GDM1 (cell line): ENCODE measurements around the gene ARHGAP8.

Experiments
- DNase-seq: peaks from one replicate; lab custom pipeline; 2025; lab: John Stamatoyannopoulos, UW

ARHGAP8 gene

GRCh38 chr22:44752285-44753188 is at the start of gene ARHGAP8:
Gene ARHGAP8, plus strand, starts transcription at chr22:44752575. Its CDS starts 33,953 bp downstream, at chr22:44786528.
- DNase-seq: no peak

- DNase-seq: no peak
These were observed 49.0 kb upstream of the ARHGAP8 start for GRCh38 chr22:44703255-44703870.

GRCh38 chr22:44704159-44705021 is 48.0 kb upstream of the ARHGAP8 start:
- DNase-seq: no peak

- DNase-seq: no peak
These were observed 47.4 kb upstream of the ARHGAP8 start for GRCh38 chr22:44705022-44705297.

GRCh38 chr22:44706488-44706887 is 45.9 kb upstream of the ARHGAP8 start:
- DNase-seq: no peak

GRCh38 chr22:44707178-44707577 is 45.2 kb upstream of the ARHGAP8 start:
- no peak for DNase-seq

- no peak for DNase-seq
These were observed 44.6 kb upstream of the ARHGAP8 start for GRCh38 chr22:44707752-44708151.

GRCh38 chr22:44709881-44710392 is 42.4 kb upstream of the ARHGAP8 start:
- DNase-seq: no peak

GRCh38 chr22:44710474-44711240 is 41.7 kb upstream of the ARHGAP8 start:
- no peak for DNase-seq

GRCh38 chr22:44711241-44711560 is 41.2 kb upstream of the ARHGAP8 start:
- no peak for DNase-seq

GRCh38 chr22:44711690-44712555 is 40.5 kb upstream of the ARHGAP8 start:
- DNase-seq: no peak

GRCh38 chr22:44712962-44713361 is 39.4 kb upstream of the ARHGAP8 start:
- DNase-seq: no peak

- no peak for DNase-seq
These were observed 37.5 kb upstream of the ARHGAP8 start for GRCh38 chr22:44714703-44715350.

- no peak for DNase-seq
These were observed 34.0 kb upstream of the ARHGAP8 start for GRCh38 chr22:44718418-44718817.

GRCh38 chr22:44719586-44720368 is 32.6 kb upstream of the ARHGAP8 start:
- no peak for DNase-seq

GRCh38 chr22:44721213-44721612 is 31.2 kb upstream of the ARHGAP8 start:
- DNase-seq: no peak

GRCh38 chr22:44722611-44723010 is 29.8 kb upstream of the ARHGAP8 start:
- no peak for DNase-seq

GRCh38 chr22:44723801-44724200 is 28.6 kb upstream of the ARHGAP8 start:
- DNase-seq: no peak

- DNase-seq: no peak
These were observed 28.0 kb upstream of the ARHGAP8 start for GRCh38 chr22:44724416-44724815.

GRCh38 chr22:44724859-44725258 is 27.5 kb upstream of the ARHGAP8 start:
- no peak for DNase-seq
